KOPT-K1 (cell line): ENCODE data around the gene ZCCHC12.

Experiments used
- H3K27ac ChIP-seq: fragments of 200-600 bp; sonication (generic); 2 replicates; pipeline ENCODE4 v1.5.1; 2016; ENCODE audit warnings: antibody characterized with exemption, mild to moderate bottlenecking, low read depth, low read length; ENCODE audit not compliant: poor library complexity, severe bottlenecking
- H3K36me3 ChIP-seq: fragments of 200-600 bp; sonication (generic); 2 replicates; pipeline ENCODE4 v1.5.1; 2017; ENCODE audit warnings: antibody characterized with exemption, mild to moderate bottlenecking, low read length, moderate library complexity; ENCODE audit not compliant: insufficient read depth
- H3K9me3 ChIP-seq: fragments of 200-600 bp; sonication (generic); 2 replicates; pipeline ENCODE4 v1.5.1; 2017; ENCODE audit warnings: antibody characterized with exemption, low read length, mild to moderate bottlenecking; ENCODE audit not compliant: insufficient read depth, poor library complexity, severe bottlenecking

The ZCCHC12 gene

GRCh38 chrX:118857006-118857405 lies 33.4 kb downstream of the ZCCHC12 start:
- no peaks in the 10 kb centered on the region for H3K36me3 ChIP-seq
- no peak overlapping the region for H3K27ac ChIP-seq
- no peaks in the 10 kb centered on the region for H3K9me3 ChIP-seq

DNA sequence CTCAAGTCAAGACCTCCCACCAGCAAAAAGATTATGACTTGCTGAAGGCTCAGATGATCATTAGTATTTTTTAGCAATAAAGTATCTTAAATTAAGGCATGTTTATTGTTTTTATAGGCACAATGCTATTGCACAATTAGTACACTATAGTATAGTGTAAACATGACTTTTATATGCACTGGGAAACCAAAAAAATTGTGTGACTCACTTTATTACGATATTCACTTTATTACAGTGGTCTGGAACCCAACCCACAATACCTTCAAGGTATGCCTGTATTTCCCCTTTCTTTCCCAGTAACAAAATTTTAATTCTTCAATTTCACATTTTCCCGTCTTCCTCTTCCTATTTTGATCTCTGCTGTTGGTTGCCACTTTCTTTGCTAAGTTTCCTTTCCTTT lies 37.7 kb downstream of the ZCCHC12 start:
- H3K36me3 ChIP-seq, result no peaks in the 10 kb centered on the region
- no peak overlapping the region for H3K27ac ChIP-seq
- H3K9me3 ChIP-seq, result no peaks in the 10 kb centered on the region

- Histone ChIP-seq H3K36me3 (no peaks in the 10 kb centered on the region), H3K9me3 (no peaks in the 10 kb centered on the region), H3K27ac (no peak overlapping the region)
Measured at GRCh38 chrX:118862091-118862490, 38.5 kb downstream of the ZCCHC12 start.

- Histone ChIP-seq H3K9me3 (no peaks in the 10 kb centered on the region), H3K27ac (no peak overlapping the region), H3K36me3 (no peaks in the 10 kb centered on the region)
Measured at GRCh38 chrX:118862979-118863378, 39.4 kb downstream of the ZCCHC12 start.

DNA sequence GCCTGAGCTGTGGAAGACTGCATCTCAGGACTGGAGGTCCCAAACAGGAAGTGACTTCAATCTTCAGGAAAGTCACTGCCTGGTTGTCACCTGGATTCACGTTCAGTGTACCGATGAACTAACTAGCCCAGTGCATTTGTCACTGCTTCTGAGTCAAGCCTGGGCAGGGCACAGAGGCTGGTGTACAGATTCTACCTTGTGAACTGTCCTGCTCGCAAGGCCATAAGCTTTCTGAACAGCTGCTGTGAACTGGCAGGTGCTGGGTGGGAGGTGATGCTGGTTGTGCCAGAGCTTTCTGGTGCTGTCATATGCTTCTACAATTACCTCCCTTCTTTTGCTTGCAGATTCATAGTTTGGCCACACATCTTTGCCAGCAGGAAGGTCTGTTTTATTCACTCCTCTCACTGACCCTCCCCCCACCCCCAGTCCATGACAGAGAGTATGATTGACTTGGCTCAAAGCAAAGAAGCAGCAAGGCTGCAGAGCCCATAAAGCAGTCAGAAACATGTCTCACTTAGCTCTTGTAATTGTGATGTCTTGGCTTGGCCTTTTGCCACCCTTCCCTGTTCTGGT lies 40.5 kb downstream of the ZCCHC12 start:
- Histone ChIP-seq H3K9me3 (no peaks in the 10 kb centered on the region), H3K36me3 (no peaks in the 10 kb centered on the region), H3K27ac (no peak overlapping the region)

DNA sequence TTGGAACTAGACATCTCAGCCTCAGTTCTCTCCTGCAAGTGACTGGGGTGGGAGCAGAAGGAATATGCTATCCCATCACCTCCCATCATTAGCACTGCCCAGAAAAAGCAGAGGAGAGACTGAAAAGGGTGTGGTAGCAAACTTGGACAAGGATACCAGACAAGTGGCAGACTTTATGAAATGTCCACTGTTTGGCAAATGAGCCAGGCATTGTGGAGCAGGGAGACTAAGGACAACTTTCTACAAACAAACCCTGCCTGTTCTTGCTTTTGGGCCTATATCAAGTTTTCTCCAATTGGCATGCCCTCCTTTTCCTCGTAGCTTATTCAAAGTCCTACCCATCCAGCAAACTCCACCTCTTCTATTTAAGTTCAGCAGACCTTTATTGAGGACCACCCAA lies 41.6 kb downstream of the ZCCHC12 start:
- Histone ChIP-seq H3K27ac (no peak overlapping the region), H3K36me3 (no peaks in the 10 kb centered on the region), H3K9me3 (no peaks in the 10 kb centered on the region)

DNA sequence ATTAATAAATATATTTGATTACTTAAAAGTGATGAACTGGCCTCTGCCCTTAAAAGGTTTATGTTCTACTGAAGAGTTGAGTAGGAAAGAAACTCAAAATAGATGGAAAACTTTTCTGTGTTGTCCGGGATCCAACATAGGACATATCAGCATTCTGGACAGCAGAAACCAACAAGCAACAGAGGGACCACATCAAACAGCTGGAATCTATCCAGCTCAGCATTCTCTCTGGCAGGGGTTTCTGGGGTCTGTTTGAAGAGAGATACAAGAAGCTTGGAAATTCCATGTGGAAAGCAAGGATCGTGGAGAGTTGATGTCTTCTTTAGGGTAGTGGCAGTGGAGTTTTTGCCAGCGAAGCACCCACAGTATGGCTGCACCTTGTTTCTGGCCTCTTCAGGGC lies 43.6 kb downstream of the ZCCHC12 start:
- Histone ChIP-seq H3K27ac (no peak overlapping the region), H3K9me3 (no peaks in the 10 kb centered on the region), H3K36me3 (no peaks in the 10 kb centered on the region)

GRCh38 chrX:118872102-118872566 lies 48.5 kb downstream of the ZCCHC12 start:
- Histone ChIP-seq H3K36me3 (no peaks in the 10 kb centered on the region), H3K9me3 (no peaks in the 10 kb centered on the region), H3K27ac (no peak overlapping the region)
